HEK293 (cell line): ENCODE measurements around the gene SERPINA6.

Experiments used
- BCL11A ChIP-seq: fragments of 450-650 bp; formaldehyde crosslinking; IDR thresholded peaks from 2 replicates; pipeline ENCODE4 v1.5.1; 2016; ENCODE audit warnings: low read depth, missing biosample characterization, missing genetic modification characterization
- BCL11B ChIP-seq: fragments of 450-650 bp; formaldehyde crosslinking; IDR thresholded peaks from 2 replicates; pipeline ENCODE4 v1.5.1; 2016; ENCODE audit warnings: low read depth, missing biosample characterization, missing genetic modification characterization
- FEZF1 ChIP-seq: fragments of 450-650 bp; formaldehyde crosslinking; IDR thresholded peaks from 2 replicates; pipeline ENCODE4 v1.5.1; 2016; ENCODE audit warnings: missing biosample characterization, missing genetic modification characterization
- ZBTB7A ChIP-seq: fragments of 450-650 bp; formaldehyde crosslinking; IDR thresholded peaks from 2 replicates; pipeline ENCODE4 v1.5.1; 2016; ENCODE audit warnings: low read depth, missing biosample characterization, missing genetic modification characterization
- ZNF266 ChIP-seq: fragments of 450-650 bp; formaldehyde crosslinking; IDR thresholded peaks from 2 replicates; pipeline ENCODE4 v1.5.1; 2016; ENCODE audit warnings: missing biosample characterization, missing genetic modification characterization, low read depth
- ZNF670 ChIP-seq: fragments of 450-650 bp; formaldehyde crosslinking; IDR thresholded peaks from 2 replicates; pipeline ENCODE4 v1.5.1; 2016; ENCODE audit warnings: missing biosample characterization, missing genetic modification characterization, low read depth
- ZNF76 ChIP-seq: fragments of 450-650 bp; formaldehyde crosslinking; IDR thresholded peaks from 2 replicates; pipeline ENCODE4; 2016; ENCODE audit warnings: low read depth, missing biosample characterization, missing genetic modification characterization, borderline replicate concordance
- TF ChIP-seq, protein P1 (sequence below): fragments of 450-650 bp; formaldehyde crosslinking; IDR thresholded peaks from 2 replicates; pipeline ENCODE4 v1.5.1; 2016; ENCODE audit warnings: missing biosample characterization, missing genetic modification characterization, borderline replicate concordance
- TF ChIP-seq, protein P2 (sequence below): fragments of 450-650 bp; formaldehyde crosslinking; IDR thresholded peaks from 2 replicates; pipeline ENCODE4 v1.5.1; 2016; ENCODE audit warnings: missing biosample characterization, missing genetic modification characterization
- TF ChIP-seq, protein P3 (sequence below): fragments of 450-650 bp; formaldehyde crosslinking; IDR thresholded peaks from 2 replicates; pipeline ENCODE4 v1.5.1; 2016; ENCODE audit warnings: missing biosample characterization, missing genetic modification characterization
- TF ChIP-seq, protein P4 (sequence below): fragments of 450-650 bp; formaldehyde crosslinking; IDR thresholded peaks from 2 replicates; pipeline ENCODE4 v1.5.1; 2016; ENCODE audit warnings: missing biosample characterization, missing genetic modification characterization
- TF ChIP-seq, protein P5 (sequence below): fragments of 450-650 bp; formaldehyde crosslinking; IDR thresholded peaks from 2 replicates; pipeline ENCODE4 v1.5.1; 2016; ENCODE audit warnings: missing biosample characterization, missing genetic modification characterization

DNA sequence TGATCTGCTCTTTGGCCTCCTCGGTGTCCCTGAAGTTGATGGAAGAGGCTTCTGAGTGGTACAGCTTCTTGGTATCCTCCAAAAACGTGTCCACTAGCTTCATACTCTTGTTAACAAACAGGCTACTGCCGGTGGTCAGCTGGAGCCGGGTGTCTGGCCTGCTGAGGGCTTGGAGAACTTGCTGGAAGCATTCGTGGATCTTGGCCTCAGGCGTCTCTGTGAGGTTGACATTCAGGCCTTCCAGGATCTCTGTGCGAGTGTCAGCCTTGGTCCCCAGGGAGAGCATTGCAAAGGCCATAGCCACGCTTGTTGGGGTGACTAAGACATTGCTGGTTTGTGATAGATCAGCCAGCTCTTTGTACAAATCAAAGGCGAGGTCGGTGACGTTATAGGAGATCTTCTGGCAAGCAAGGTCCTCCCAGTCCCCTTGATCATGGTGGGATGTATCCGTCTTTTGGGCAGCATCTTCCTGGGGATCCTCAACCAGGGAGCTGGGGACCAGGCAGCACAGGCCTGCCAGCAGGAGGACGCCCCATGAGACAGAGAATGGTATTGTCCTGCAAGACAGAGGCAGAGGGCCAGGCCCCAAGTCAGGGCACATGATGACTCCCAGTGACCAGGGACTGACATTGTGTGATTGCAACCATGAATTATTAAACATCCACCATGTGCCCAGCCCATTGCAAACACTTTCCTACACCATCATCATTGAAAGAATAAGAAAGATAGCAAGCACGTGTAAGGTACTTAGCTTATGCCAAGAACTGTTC, 43.2 kb upstream of the SERPINA6 start, which contains the start of gene SERPINA2:
- TF ChIP-seq, protein P1, sequence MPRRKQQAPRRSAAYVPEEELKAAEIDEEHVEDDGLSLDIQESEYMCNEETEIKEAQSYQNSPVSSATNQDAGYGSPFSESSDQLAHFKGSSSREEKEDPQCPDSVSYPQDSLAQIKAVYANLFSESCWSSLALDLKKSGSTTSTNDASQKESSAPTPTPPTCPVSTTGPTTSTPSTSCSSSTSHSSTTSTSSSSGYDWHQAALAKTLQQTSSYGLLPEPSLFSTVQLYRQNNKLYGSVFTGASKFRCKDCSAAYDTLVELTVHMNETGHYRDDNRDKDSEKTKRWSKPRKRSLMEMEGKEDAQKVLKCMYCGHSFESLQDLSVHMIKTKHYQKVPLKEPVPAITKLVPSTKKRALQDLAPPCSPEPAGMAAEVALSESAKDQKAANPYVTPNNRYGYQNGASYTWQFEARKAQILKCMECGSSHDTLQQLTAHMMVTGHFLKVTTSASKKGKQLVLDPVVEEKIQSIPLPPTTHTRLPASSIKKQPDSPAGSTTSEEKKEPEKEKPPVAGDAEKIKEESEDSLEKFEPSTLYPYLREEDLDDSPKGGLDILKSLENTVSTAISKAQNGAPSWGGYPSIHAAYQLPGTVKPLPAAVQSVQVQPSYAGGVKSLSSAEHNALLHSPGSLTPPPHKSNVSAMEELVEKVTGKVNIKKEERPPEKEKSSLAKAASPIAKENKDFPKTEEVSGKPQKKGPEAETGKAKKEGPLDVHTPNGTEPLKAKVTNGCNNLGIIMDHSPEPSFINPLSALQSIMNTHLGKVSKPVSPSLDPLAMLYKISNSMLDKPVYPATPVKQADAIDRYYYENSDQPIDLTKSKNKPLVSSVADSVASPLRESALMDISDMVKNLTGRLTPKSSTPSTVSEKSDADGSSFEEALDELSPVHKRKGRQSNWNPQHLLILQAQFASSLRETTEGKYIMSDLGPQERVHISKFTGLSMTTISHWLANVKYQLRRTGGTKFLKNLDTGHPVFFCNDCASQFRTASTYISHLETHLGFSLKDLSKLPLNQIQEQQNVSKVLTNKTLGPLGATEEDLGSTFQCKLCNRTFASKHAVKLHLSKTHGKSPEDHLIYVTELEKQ (tag by site-specific recombination) = no peak
- TF ChIP-seq, protein P2, sequence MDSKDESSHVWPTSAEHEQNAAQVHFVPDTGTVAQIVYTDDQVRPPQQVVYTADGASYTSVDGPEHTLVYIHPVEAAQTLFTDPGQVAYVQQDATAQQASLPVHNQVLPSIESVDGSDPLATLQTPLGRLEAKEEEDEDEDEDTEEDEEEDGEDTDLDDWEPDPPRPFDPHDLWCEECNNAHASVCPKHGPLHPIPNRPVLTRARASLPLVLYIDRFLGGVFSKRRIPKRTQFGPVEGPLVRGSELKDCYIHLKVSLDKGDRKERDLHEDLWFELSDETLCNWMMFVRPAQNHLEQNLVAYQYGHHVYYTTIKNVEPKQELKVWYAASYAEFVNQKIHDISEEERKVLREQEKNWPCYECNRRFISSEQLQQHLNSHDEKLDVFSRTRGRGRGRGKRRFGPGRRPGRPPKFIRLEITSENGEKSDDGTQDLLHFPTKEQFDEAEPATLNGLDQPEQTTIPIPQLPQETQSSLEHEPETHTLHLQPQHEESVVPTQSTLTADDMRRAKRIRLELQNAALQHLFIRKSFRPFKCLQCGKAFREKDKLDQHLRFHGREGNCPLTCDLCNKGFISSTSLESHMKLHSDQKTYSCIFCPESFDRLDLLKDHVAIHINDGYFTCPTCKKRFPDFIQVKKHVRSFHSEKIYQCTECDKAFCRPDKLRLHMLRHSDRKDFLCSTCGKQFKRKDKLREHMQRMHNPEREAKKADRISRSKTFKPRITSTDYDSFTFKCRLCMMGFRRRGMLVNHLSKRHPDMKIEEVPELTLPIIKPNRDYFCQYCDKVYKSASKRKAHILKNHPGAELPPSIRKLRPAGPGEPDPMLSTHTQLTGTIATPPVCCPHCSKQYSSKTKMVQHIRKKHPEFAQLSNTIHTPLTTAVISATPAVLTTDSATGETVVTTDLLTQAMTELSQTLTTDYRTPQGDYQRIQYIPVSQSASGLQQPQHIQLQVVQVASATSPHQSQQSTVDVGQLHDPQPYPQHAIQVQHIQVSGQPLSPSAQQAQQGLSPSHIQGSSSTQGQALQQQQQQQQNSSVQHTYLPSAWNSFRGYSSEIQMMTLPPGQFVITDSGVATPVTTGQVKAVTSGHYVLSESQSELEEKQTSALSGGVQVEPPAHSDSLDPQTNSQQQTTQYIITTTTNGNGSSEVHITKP (tag by site-specific recombination) = no peak
- TF ChIP-seq, protein P3, sequence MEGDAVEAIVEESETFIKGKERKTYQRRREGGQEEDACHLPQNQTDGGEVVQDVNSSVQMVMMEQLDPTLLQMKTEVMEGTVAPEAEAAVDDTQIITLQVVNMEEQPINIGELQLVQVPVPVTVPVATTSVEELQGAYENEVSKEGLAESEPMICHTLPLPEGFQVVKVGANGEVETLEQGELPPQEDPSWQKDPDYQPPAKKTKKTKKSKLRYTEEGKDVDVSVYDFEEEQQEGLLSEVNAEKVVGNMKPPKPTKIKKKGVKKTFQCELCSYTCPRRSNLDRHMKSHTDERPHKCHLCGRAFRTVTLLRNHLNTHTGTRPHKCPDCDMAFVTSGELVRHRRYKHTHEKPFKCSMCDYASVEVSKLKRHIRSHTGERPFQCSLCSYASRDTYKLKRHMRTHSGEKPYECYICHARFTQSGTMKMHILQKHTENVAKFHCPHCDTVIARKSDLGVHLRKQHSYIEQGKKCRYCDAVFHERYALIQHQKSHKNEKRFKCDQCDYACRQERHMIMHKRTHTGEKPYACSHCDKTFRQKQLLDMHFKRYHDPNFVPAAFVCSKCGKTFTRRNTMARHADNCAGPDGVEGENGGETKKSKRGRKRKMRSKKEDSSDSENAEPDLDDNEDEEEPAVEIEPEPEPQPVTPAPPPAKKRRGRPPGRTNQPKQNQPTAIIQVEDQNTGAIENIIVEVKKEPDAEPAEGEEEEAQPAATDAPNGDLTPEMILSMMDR (tag by site-specific recombination) = no peak
- TF ChIP-seq ZNF266 = no peak
- TF ChIP-seq ZNF76 (tag by site-specific recombination) = no peak
- TF ChIP-seq BCL11B = no peak
- no peak for TF ChIP-seq FEZF1
- no peak for TF ChIP-seq BCL11A (tag by site-specific recombination)
- TF ChIP-seq ZBTB7A = no peak
- TF ChIP-seq, protein P4, sequence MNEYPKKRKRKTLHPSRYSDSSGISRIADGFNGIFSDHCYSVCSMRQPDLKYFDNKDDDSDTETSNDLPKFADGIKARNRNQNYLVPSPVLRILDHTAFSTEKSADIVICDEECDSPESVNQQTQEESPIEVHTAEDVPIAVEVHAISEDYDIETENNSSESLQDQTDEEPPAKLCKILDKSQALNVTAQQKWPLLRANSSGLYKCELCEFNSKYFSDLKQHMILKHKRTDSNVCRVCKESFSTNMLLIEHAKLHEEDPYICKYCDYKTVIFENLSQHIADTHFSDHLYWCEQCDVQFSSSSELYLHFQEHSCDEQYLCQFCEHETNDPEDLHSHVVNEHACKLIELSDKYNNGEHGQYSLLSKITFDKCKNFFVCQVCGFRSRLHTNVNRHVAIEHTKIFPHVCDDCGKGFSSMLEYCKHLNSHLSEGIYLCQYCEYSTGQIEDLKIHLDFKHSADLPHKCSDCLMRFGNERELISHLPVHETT (tag by site-specific recombination) = no peak
- TF ChIP-seq, protein P5, sequence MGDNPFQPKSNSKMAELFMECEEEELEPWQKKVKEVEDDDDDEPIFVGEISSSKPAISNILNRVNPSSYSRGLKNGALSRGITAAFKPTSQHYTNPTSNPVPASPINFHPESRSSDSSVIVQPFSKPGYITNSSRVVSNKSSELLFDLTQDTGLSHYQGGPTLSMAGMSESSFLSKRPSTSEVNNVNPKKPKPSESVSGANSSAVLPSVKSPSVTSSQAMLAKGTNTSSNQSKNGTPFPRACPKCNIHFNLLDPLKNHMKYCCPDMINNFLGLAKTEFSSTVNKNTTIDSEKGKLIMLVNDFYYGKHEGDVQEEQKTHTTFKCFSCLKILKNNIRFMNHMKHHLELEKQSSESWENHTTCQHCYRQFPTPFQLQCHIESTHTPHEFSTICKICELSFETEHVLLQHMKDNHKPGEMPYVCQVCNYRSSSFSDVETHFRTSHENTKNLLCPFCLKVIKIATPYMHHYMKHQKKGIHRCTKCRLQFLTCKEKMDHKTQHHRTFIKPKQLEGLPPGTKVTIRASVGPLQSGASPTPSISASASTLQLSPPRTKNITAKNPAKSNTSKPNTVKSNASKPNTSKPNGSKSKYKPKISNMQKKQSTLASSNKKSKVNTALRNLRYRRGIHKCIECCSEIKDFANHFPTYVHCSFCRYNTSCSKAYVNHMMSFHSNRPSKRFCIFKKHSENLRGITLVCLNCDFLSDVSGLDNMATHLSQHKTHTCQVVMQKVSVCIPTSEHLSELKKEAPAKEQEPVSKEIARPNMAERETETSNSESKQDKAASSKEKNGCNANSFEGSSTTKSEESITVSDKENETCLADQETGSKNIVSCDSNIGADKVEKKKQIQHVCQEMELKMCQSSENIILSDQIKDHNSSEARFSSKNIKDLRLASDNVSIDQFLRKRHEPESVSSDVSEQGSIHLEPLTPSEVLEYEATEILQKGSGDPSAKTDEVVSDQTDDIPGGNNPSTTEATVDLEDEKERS (tag by site-specific recombination) = no peak
- TF ChIP-seq ZNF670 = no peak
